Endothelial cell of umbilical vein (primary cell): Measurements from ENCODE around the gene SOHLH2. TPM values are rescaled to one million over a fixed set of nuclear protein-coding genes. Genes with fewer than 3 reads are reported as not detected.

Experiments
- BruUV-seq: library from RNA; stranded (reverse); fragments of 400-500 nt; replicated peaks from 2 replicates; lab custom pipeline; 2021; lab: Mats Ljungman, UMichigan
- CTCF ChIA-PET: fragments of 300-600, 350-600 bp; sonication (Branson Sonifier 250); formaldehyde crosslinking; loops from one replicate; lab custom pipeline; 2021; ENCODE audit warnings: antibody characterized with exemption, inconsistent platforms; lab: Charles Lee
- POLR2A ChIA-PET: fragments of 300-600, 350-600 bp; sonication (Branson Sonifier 250); formaldehyde crosslinking; loops from one replicate; lab custom pipeline; 2021; ENCODE audit warnings: antibody characterized with exemption, inconsistent platforms; lab: Charles Lee
- DNase-seq: peaks from one replicate; pipeline ENCODE4 v3.0.0-alpha.2; 2011; ENCODE audit warnings: low read depth, low spot score
- FAIRE-seq: peaks from 2 replicates; lab custom pipeline; 2011; peaks lifted over from hg19 to GRCh38; lab: Jason Lieb, UNC
- H2AFZ ChIP-seq: 2 replicates; pipeline ENCODE4 v1.6.0; 2012; ENCODE audit warnings: low read depth, low read length, control low read depth, inconsistent platforms
- H3K27ac ChIP-seq: 2 replicates; pipeline ENCODE4 v1.5.1; 2011; ENCODE audit warnings: low read depth, mild to moderate bottlenecking, control low read depth, low read length, moderate library complexity; ENCODE audit not compliant: insufficient read depth
- H3K27me3 ChIP-seq, 2 experiments: 2 replicates each; pipeline versions ENCODE4 v1.6.0 to v1.6.1; 2011; ENCODE audit warnings: low read length in 2 of 2, mixed read lengths in 1 of 2; ENCODE audit not compliant: control insufficient read depth in 2 of 2, insufficient read depth in 2 of 2
- H3K36me3 ChIP-seq, 2 experiments: 2 replicates in 1 of 2; 3 replicates in 1 of 2; pipeline ENCODE4 v1.5.1; 2011; ENCODE audit warnings: low read length in 2 of 2, mild to moderate bottlenecking in 1 of 2, moderate library complexity in 1 of 2; ENCODE audit not compliant: control insufficient read depth in 2 of 2, insufficient read depth in 2 of 2; ENCODE audit errors: extremely low read depth in 1 of 2
- H3K4me1 ChIP-seq: 3 replicates; pipeline ENCODE4 v1.5.1; 2011; ENCODE audit warnings: mild to moderate bottlenecking, low read length; ENCODE audit not compliant: control insufficient read depth, insufficient read depth; ENCODE audit errors: extremely low read depth
- H3K4me2 ChIP-seq: 2 replicates; pipeline ENCODE4 v1.6.1; 2011; ENCODE audit warnings: low read length, control low read depth, mixed read lengths; ENCODE audit not compliant: insufficient read depth
- H3K4me3 ChIP-seq, 3 experiments: fragments of 200-600 bp in 1 of 3; sonication (generic), shearing (Covaris generic) in 1 of 3; replicated peaks in 1 of 3; 2 replicates each; pipeline ENCODE4 v1.5.1; 2011 to 2016; ENCODE audit warnings: control low read depth in 3 of 3, low read length in 3 of 3, mild to moderate bottlenecking in 2 of 3, inconsistent platforms in 1 of 3, low read depth in 1 of 3, moderate library complexity in 1 of 3; ENCODE audit not compliant: insufficient read depth in 1 of 3
- H3K79me2 ChIP-seq: 2 replicates; pipeline ENCODE4 v1.6.0; 2012; ENCODE audit warnings: low read length, inconsistent platforms; ENCODE audit not compliant: control insufficient read depth, insufficient read depth
- H3K9ac ChIP-seq: replicated peaks from 2 replicates; pipeline ENCODE3; 2011; ENCODE audit warnings: low read length, control low read depth; ENCODE audit not compliant: insufficient read depth; ENCODE audit errors: extremely low read depth
- H3K9me1 ChIP-seq: replicated peaks from 3 replicates; pipeline ENCODE4 v1.6.0; 2011; ENCODE audit warnings: mild to moderate bottlenecking, low read length; ENCODE audit not compliant: control insufficient read depth, insufficient read depth; ENCODE audit errors: extremely low read depth
- H3K9me3 ChIP-seq: replicated peaks from 2 replicates; pipeline ENCODE4 v1.5.1; 2012; ENCODE audit warnings: low read length, inconsistent platforms; ENCODE audit not compliant: control insufficient read depth, insufficient read depth
- H4K20me1 ChIP-seq: replicated peaks from 2 replicates; pipeline ENCODE3; 2011; ENCODE audit warnings: mild to moderate bottlenecking, low read length; ENCODE audit not compliant: control insufficient read depth, insufficient read depth; ENCODE audit errors: extremely low read depth
- MAX ChIP-seq: IDR thresholded peaks from 2 replicates; pipeline ENCODE4 v1.6.1; 2011; ENCODE audit not compliant: insufficient read depth, insufficient read length
- POLR2AphosphoS5 ChIP-seq: IDR thresholded peaks from 2 replicates; pipeline ENCODE4 v1.6.1; 2012; ENCODE audit warnings: low read depth, mild to moderate bottlenecking, control low read depth, low read length, moderate library complexity; ENCODE audit not compliant: insufficient read depth
- dilution Hi-C: fragments of 300-500 bp; cut with MboI; formaldehyde crosslinking; loops from one replicate; pipeline ENCODE4 v1.15.0; 2019; ENCODE audit warnings: low sequenced_read_pairs; ENCODE audit not compliant: extremely low pct_ligation_motif_present
- intact Hi-C: fragments of 100-400 bp; cut with micrococcal nuclease; formaldehyde crosslinking; loops from one replicate; pipeline ENCODE4 v1.10.0; 2022
- polyA plus RNA-seq, 4 experiments: library from polyadenylated mRNA; depleted of rRNA in 3 of 4; stranded (reverse) in 3 of 4; unstranded in 1 of 4; fragments of >200 nt; gene quantifications; 2 replicates each; pipeline versions ENCODE4 v1.2.1 to v1.2.3, GENCODE V29; 2011 to 2012; ENCODE audit warnings: missing spikeins in 1 of 4
- total RNA-seq: library from RNA; stranded (reverse); gene quantifications from 2 replicates; pipeline ENCODE4 v1.2.3, GENCODE V29; 2021

SOHLH2 gene
- total and polyA plus RNA-seq, 2 donors (not counting 3 experiments of a cell fraction or from before 2014, with no cell fraction given), result 0.11 to 0.55 TPM

- dilution Hi-C loops, result no loop called here
- BruUV-seq, result no TSS peak
- POLR2A ChIA-PET, result no interaction called here
Measured at GRCh38 chr13:36143738-36144137, 70.6 kb downstream of the SOHLH2 start.

GRCh38 chr13:36142735-36143134 lies 71.6 kb downstream of the SOHLH2 start:
- no peak overlapping the region for H2AFZ ChIP-seq
- H3K9ac ChIP-seq, result no peak overlapping the region
- no peaks in the 10 kb centered on the region for H3K79me2 ChIP-seq
- DNase-seq, result no peak
- no peaks in the 10 kb centered on the region for H4K20me1 ChIP-seq
- no peak overlapping the region for H3K4me3 ChIP-seq
- no peaks in the 10 kb centered on the region for H3K9me3 ChIP-seq
- no peak overlapping the region for H3K4me2 ChIP-seq
- peaks cover 5% of the 10 kb centered on the region for H3K4me1 ChIP-seq
- no peak overlapping the region for H3K27ac ChIP-seq
- H3K9me1 ChIP-seq, result peaks cover 2% of the 10 kb centered on the region
- ChIA-PET POLR2A (no interaction called here), CTCF (interaction anchor here (2.1 kb wide), 1 partner anchor 10 kb away, joined by 8 read pairs; no protein-coding TSS in a partner anchor)
- dilution Hi-C loops (no loop called here), intact Hi-C loops (no loop called here)
- no TSS peak for BruUV-seq
- peaks cover 0 to 2% of the 10 kb centered on the region in 2 experiments for H3K27me3 ChIP-seq
- no peak for FAIRE-seq
- H3K36me3 ChIP-seq, result no peaks in the 10 kb centered on the region
- TF ChIP-seq POLR2AphosphoS5, result no peak

More at GRCh38 chr13:36143738-36144137, 70.6 kb downstream of the SOHLH2 start:
- DNase-seq (no peak), FAIRE-seq (no peak)
- peaks cover 5% of the 10 kb centered on the region for H3K4me1 ChIP-seq
- H3K79me2 ChIP-seq, result no peaks in the 10 kb centered on the region
- H3K9ac ChIP-seq, result no peak overlapping the region
- CTCF ChIA-PET, result interaction anchor here (2.1 kb wide), 1 partner anchor 11 kb away, joined by 8 read pairs; no protein-coding TSS in a partner anchor
- H3K4me2 ChIP-seq, result no peak overlapping the region
- H3K27ac ChIP-seq, result no peak overlapping the region
- intact Hi-C loops, result no loop called here
- H3K9me1 ChIP-seq, result peaks cover 2% of the 10 kb centered on the region
- peaks cover 0 to 2% of the 10 kb centered on the region in 2 experiments for H3K27me3 ChIP-seq
- H3K36me3 ChIP-seq, result no peaks in the 10 kb centered on the region
- H3K9me3 ChIP-seq, result no peaks in the 10 kb centered on the region
- no peak for TF ChIP-seq POLR2AphosphoS5
- TF ChIP-seq MAX, result no peak
- no peak overlapping the region for H2AFZ ChIP-seq
- no peak overlapping the region for H3K4me3 ChIP-seq
- no peaks in the 10 kb centered on the region for H4K20me1 ChIP-seq
